RWPE2 (cell line): ENCODE measurements around the gene TECTA.
A peak's percentile ranks its signal among the peaks of the same experiment; 100 is the strongest.

Source experiments
- ATAC-seq: fragments of 200-7000 bp; cut with Tn5 transposase; 3 replicates; pipeline ENCODE4 v1.9.1; 2021; ENCODE audit warnings: low read depth
- DNase-seq: peaks from one replicate; pipeline ENCODE4 v3.0.0-alpha.2; 2020; ENCODE audit warnings: low spot score
- H3K27ac ChIP-seq: fragments of 450-650 bp; 2 replicates; pipeline ENCODE4 v1.5.1; 2017; ENCODE audit warnings: mild to moderate bottlenecking; ENCODE audit not compliant: poor library complexity, severe bottlenecking
- H3K27me3 ChIP-seq: fragments of 250-450 bp; sonication (Bioruptor Pico); 2 replicates; pipeline ENCODE4 v1.5.1; 2021; ENCODE audit warnings: mild to moderate bottlenecking, moderate library complexity; ENCODE audit not compliant: insufficient read depth, poor library complexity, severe bottlenecking
- H3K36me3 ChIP-seq: fragments of 250-450 bp; sonication (Bioruptor Pico); 2 replicates; pipeline ENCODE4 v1.5.1; 2020; ENCODE audit warnings: low read depth, mild to moderate bottlenecking, moderate library complexity
- H3K4me1 ChIP-seq: fragments of 250-450 bp; sonication (Bioruptor Pico); 2 replicates; pipeline ENCODE4 v1.5.1; 2021; ENCODE audit warnings: mild to moderate bottlenecking, moderate library complexity; ENCODE audit not compliant: insufficient read depth, poor library complexity, severe bottlenecking
- H3K4me3 ChIP-seq: fragments of 250-450 bp; sonication (Bioruptor Pico); 2 replicates; pipeline ENCODE4 v1.5.1; 2021; ENCODE audit warnings: mild to moderate bottlenecking, moderate library complexity; ENCODE audit not compliant: severe bottlenecking
- H3K9me3 ChIP-seq: fragments of 250-450 bp; sonication (Bioruptor Pico); 2 replicates; pipeline ENCODE4 v1.5.1; 2021; ENCODE audit warnings: mild to moderate bottlenecking, moderate library complexity; ENCODE audit not compliant: severe bottlenecking
- TF ChIP-seq, protein P1 (sequence below): fragments of 450-650 bp; IDR thresholded peaks from one replicate; pipeline ENCODE4 v1.5.1; 2017; ENCODE audit warnings: mild to moderate bottlenecking, moderate library complexity; ENCODE audit not compliant: poor library complexity, severe bottlenecking

Gene TECTA

GRCh38 chr11:121057922-121058321, 43.1 kb upstream of the TECTA start:
- TF ChIP-seq, protein P1, sequence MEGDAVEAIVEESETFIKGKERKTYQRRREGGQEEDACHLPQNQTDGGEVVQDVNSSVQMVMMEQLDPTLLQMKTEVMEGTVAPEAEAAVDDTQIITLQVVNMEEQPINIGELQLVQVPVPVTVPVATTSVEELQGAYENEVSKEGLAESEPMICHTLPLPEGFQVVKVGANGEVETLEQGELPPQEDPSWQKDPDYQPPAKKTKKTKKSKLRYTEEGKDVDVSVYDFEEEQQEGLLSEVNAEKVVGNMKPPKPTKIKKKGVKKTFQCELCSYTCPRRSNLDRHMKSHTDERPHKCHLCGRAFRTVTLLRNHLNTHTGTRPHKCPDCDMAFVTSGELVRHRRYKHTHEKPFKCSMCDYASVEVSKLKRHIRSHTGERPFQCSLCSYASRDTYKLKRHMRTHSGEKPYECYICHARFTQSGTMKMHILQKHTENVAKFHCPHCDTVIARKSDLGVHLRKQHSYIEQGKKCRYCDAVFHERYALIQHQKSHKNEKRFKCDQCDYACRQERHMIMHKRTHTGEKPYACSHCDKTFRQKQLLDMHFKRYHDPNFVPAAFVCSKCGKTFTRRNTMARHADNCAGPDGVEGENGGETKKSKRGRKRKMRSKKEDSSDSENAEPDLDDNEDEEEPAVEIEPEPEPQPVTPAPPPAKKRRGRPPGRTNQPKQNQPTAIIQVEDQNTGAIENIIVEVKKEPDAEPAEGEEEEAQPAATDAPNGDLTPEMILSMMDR, result no peak
- Histone ChIP-seq H3K4me1 (no peaks in the 10 kb centered on the region), H3K9me3 (no peaks in the 10 kb centered on the region), H3K27me3 (no peaks in the 10 kb centered on the region), H3K27ac (no peak overlapping the region), H3K36me3 (peaks cover 67% of the 10 kb centered on the region), H3K4me3 (no peak overlapping the region)
- ATAC-seq (no peak), DNase-seq (no peak)

DNA sequence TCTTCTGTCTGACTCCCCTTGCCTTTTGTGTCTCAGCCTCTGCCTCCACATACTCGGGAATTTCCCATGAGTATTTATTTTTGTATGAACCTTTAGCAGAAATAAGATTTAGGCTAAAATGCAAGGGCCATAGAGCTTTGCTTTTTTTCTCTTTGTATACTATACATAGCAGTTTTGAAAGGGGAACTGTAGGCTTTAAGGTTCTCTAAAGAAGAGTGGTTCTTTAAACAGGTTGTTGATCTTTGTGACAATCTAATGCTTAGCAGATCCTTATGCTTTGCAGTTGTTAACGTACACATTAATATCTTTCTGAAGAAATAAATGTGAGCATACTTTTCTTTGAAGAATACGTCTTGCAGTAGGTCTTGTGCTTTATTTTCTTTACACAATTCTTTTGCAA, 42.1 kb upstream of the TECTA start:
- H3K9me3 ChIP-seq, result no peaks in the 10 kb centered on the region
- H3K4me1 ChIP-seq, result no peaks in the 10 kb centered on the region
- TF ChIP-seq, protein P1, result no peak
- H3K27ac ChIP-seq, result no peak overlapping the region
- peaks cover 64% of the 10 kb centered on the region for H3K36me3 ChIP-seq
- no peak for ATAC-seq
- DNase-seq, result no peak
- H3K27me3 ChIP-seq, result no peaks in the 10 kb centered on the region
- H3K4me3 ChIP-seq, result no peak overlapping the region

DNA sequence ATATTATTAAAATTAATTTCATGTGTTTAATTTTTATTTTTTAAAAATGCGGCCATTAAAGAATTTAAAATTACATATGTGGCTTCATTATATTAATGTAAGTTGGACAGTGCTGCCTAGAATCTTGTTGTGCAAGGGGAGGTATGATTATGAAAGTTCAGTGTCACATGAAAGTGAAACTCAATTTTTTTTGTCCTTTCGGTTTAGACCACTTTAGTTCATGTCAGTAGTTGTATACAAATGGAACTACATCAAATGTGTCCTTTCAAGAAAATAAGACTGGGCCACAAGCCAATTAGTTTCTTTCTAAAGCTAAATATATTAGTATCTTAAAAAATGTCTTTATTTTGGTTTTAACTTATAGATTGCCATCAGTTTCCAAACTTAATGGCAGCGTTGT, 41.4 kb upstream of the TECTA start:
- no peak for DNase-seq
- Histone ChIP-seq H3K9me3 (no peaks in the 10 kb centered on the region), H3K27ac (no peak overlapping the region), H3K4me3 (no peak overlapping the region), H3K36me3 (peaks cover 64% of the 10 kb centered on the region), H3K4me1 (no peaks in the 10 kb centered on the region), H3K27me3 (no peaks in the 10 kb centered on the region)
- ATAC-seq, result no peak
- TF ChIP-seq, protein P1, result no peak

- no peaks in the 10 kb centered on the region for H3K4me1 ChIP-seq
- ATAC-seq (no peak), DNase-seq (no peak)
- peaks cover 53% of the 10 kb centered on the region for H3K36me3 ChIP-seq
- H3K4me3 ChIP-seq, result no peak overlapping the region
- H3K27me3 ChIP-seq, result no peaks in the 10 kb centered on the region
- no peak overlapping the region for H3K27ac ChIP-seq
- TF ChIP-seq, protein P1, result peak; percentile 27
- H3K9me3 ChIP-seq, result no peaks in the 10 kb centered on the region
These were observed 37.3 kb upstream of the TECTA start for GRCh38 chr11:121063728-121064127.

GRCh38 chr11:121066623-121067022, 34.4 kb upstream of the TECTA start:
- H3K9me3 ChIP-seq, result no peaks in the 10 kb centered on the region
- TF ChIP-seq, protein P1, result no peak
- no peaks in the 10 kb centered on the region for H3K4me1 ChIP-seq
- no peak for ATAC-seq
- DNase-seq, result no peak
- H3K4me3 ChIP-seq, result no peak overlapping the region
- no peak overlapping the region for H3K27ac ChIP-seq
- H3K36me3 ChIP-seq, result peaks cover 36% of the 10 kb centered on the region
- no peaks in the 10 kb centered on the region for H3K27me3 ChIP-seq
